Pancreas (tissue), 10 donors: ENCODE data around the gene MKKS. TPM values are rescaled to one million over a fixed set of nuclear protein-coding genes. Genes with fewer than 3 reads are reported as not detected.

Experiments
- ATAC-seq, 4 donors: fragments of 200-7000 bp; cut with Tn5 transposase; one replicate each; pipeline versions ENCODE4 v1.8.0 to v1.9.1; 2020; ENCODE audit warnings: mild to moderate bottlenecking in 4 of 4, moderate library complexity in 4 of 4
- DNase-seq, 6 donors: peaks; one replicate each; pipeline ENCODE4 v3.0.0-alpha.2; 2020
- FAIRE-seq: peaks from 2 replicates; lab custom pipeline; 2012; peaks lifted over from hg19 to GRCh38; lab: Jason Lieb, UNC
- H3K27ac ChIP-seq, 4 donors: fragments of 200-600 bp; sonication (generic); 1 replicate in 3 of 4; 2 replicates in 1 of 4; pipeline versions ENCODE4 v1.5.0 to v1.8.0; 2020
- H3K27me3 ChIP-seq, 4 donors: fragments of 200-600 bp; one replicate each; pipeline ENCODE4 v1.8.0; 2021
- H3K36me3 ChIP-seq, 3 donors: fragments of 200-600 bp; sonication (generic) in 1 of 3; one replicate each; pipeline versions ENCODE4 v1.5.0 to v1.8.0; 2020 to 2021
- H3K4me1 ChIP-seq, 3 donors: fragments of 200-600 bp; one replicate each; pipeline ENCODE4 v1.8.0; 2021
- H3K4me3 ChIP-seq, 4 donors: fragments of 200-600 bp; sonication (generic) in 2 of 4; one replicate each; pipeline versions ENCODE4 v1.5.0 to v1.8.0; 2020 to 2021
- H3K9me3 ChIP-seq, 4 donors: fragments of 200-600 bp; one replicate each; pipeline ENCODE4 v1.8.0; 2021
- WGBS, 2 donors: extraction: QIAGEN DNeasy Blood & Tissue Kit; methylation state at CpG; one replicate each; pipeline ENCODE4 v1.1.7; 2013; 5-methylcytosine and 5-hydroxymethylcytosine counted together
- intact Hi-C, 3 donors: fragments of 100-400 bp; cut with DNase I; formaldehyde crosslinking; loops; one replicate each; pipeline versions ENCODE4 v1.11.1 to v1.14.2; 2022
- polyA plus RNA-seq, 2 donors: library from polyadenylated mRNA; stranded (reverse); fragments of 200-250 nt; gene quantifications; one replicate each; pipeline ENCODE4 v1.2.3, GENCODE V29; 2013
- total RNA-seq, 6 donors: library from RNA; stranded (reverse); fragmentation: NEBNext Ultra II Directional in 4 of 6; extraction: Animal tissue kit (Norgen Biotek cat#: 25700) in 4 of 6; gene quantifications; one replicate each; pipeline versions ENCODE4 v1.2.1 to v1.2.4, GENCODE V29; 2021 to 2023
- TF ChIP-seq, protein P1 (sequence below), 4 donors: fragments of 200-600 bp; sonication (generic) in 3 of 4; IDR thresholded peaks; one replicate each; pipeline versions ENCODE4 v1.5.0 to v1.8.0; 2021; ENCODE audit warnings: antibody characterized with exemption in 4 of 4
- donor health status: healthy with polysubstance abuse.
- donor health status: DM: no; HTN: no; CAD: no; lungs with moderate emphysema.
- donor health status: DM: no; HTN: no; CAD: no.
- donor health status: control.
- donor health status: control.
- donor health status: Bipolar disorder and iron deficiency.
- donor health status: DM: yes; HTN: yes; CAD: no.
- donor health status: DM: no; HTN: no; CAD: no.
- donor health status: DM: no; HTN: no; CAD: no.
- donor health status: DM: yes; HTN: yes; CAD: no.

The MKKS gene
- total and polyA plus RNA-seq, 8 donors = 5.3 to 15.3 (median 7.4) TPM

DNA sequence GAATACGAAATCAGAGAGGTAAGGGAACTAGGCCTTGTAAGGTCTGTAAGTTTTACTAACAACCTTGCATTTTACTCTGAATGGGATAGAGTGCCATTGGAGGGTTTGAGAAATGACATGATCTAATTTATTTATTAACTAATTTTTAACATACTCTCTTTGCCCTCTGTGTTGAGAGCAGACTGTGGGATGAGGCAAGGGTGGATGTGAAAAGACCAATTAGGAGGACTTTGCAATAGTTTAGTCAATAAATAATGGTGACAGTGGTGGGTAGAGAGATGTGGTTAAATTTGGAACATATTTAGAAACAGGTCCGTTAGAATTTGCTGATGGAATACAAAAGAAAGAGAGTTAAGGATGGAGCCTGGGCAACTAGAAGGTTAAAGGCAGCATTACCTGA lies 60.0 kb downstream of the MKKS start:
- no peak for DNase-seq
- Histone ChIP-seq H3K9me3 (no peaks in the 10 kb centered on the region), H3K27ac (no peak overlapping the region), H3K36me3 (no peaks in the 10 kb centered on the region), H3K4me1 (peaks cover 0 to 20% (median 15%) of the 10 kb centered on the region in 3 donors), H3K4me3 (no peak overlapping the region), H3K27me3 (no peaks in the 10 kb centered on the region)
- TF ChIP-seq, protein P1, sequence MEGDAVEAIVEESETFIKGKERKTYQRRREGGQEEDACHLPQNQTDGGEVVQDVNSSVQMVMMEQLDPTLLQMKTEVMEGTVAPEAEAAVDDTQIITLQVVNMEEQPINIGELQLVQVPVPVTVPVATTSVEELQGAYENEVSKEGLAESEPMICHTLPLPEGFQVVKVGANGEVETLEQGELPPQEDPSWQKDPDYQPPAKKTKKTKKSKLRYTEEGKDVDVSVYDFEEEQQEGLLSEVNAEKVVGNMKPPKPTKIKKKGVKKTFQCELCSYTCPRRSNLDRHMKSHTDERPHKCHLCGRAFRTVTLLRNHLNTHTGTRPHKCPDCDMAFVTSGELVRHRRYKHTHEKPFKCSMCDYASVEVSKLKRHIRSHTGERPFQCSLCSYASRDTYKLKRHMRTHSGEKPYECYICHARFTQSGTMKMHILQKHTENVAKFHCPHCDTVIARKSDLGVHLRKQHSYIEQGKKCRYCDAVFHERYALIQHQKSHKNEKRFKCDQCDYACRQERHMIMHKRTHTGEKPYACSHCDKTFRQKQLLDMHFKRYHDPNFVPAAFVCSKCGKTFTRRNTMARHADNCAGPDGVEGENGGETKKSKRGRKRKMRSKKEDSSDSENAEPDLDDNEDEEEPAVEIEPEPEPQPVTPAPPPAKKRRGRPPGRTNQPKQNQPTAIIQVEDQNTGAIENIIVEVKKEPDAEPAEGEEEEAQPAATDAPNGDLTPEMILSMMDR (IDR thresholded peaks at IDR 0.05) = no peak
- intact Hi-C loops = no loop called here
- FAIRE-seq = no peak
- ATAC-seq = no peak
- WGBS, 2 donors = 63 to 67% methylated on average over 2 of the region's 2 CpGs

DNA sequence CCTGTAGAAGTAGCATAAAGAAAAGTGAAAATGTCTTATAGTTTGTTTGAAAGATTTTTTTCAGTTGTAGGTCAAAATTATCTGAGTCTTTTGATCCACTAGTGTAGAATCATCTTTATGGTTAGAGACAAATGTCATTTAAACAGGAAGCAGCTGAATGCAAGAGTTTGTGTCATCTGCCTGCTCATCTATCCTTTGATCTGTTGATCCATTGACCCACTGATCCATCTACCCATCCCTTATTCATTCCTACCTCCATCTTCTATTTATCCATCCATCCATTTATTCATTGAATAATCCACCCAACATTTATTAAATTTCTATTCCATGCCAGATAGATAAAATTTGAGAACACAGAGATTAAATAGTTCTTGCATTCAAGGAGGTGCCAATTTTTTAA lies 62.6 kb downstream of the MKKS start:
- TF ChIP-seq, protein P1 (IDR thresholded peaks at IDR 0.05) = no peak
- intact Hi-C loops = no loop called here
- Histone ChIP-seq H3K4me3 (no peak overlapping the region), H3K27me3 (no peaks in the 10 kb centered on the region), H3K4me1 (peaks cover 0 to 23% (median 17%) of the 10 kb centered on the region in 3 donors), H3K36me3 (no peaks in the 10 kb centered on the region), H3K9me3 (no peaks in the 10 kb centered on the region), H3K27ac (no peak overlapping the region)
- FAIRE-seq = no peak
- no peak for DNase-seq
- ATAC-seq = no peak

DNA sequence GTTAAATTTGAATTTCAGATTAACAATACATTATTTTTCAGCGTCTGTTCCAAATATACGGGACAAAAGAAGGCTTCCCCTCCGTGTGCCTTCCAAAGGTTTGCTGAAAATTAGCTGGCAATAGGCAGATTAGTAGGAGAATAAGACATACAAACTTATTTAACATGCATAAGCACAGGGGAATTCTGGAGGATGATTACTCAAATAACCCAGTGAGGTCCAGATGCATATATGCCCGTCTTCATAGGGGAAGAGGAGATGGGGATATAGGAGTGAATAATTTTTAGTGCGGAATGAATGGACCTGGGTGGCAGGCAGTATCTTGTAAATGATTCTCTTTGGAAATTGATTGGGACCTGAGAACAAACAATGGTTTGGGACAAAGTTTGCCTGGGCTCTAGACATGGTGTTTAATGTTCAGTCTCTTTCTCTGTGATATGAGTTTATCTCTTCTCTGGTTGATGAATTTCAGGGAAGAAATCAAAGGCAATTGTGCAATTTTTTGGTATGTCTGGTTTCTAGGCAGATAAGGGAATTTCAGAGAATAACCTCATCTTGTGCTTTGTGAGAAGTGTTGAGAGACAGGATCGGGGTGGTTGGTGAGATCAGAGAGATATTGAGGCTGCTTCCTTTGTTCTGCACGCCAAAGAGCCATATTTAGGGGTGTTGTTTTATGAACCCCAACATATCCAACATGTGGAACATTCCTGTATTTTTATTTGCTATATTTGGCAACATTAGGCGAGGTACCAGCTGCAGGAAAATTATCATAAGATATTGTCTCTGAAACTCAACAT lies 63.7 kb downstream of the MKKS start:
- H3K4me1 ChIP-seq = peaks cover 0 to 23% (median 17%) of the 10 kb centered on the region in 3 donors
- 21 to 28% methylated on average over 8 of the region's 8 CpGs for WGBS, 2 donors
- peak overlapping the region in 2 of 4 donors; percentile 18 to 25 for H3K27ac ChIP-seq
- no peaks in the 10 kb centered on the region for H3K36me3 ChIP-seq
- no peaks in the 10 kb centered on the region for H3K9me3 ChIP-seq
- FAIRE-seq (no peak), ATAC-seq (peak; percentile 24 to 84 (median 78)), DNase-seq (no peak)
- no peak overlapping the region for H3K4me3 ChIP-seq
- intact Hi-C loops = no loop called here
- TF ChIP-seq, protein P1 (IDR thresholded peaks at IDR 0.05) = no peak
- no peaks in the 10 kb centered on the region for H3K27me3 ChIP-seq

DNA sequence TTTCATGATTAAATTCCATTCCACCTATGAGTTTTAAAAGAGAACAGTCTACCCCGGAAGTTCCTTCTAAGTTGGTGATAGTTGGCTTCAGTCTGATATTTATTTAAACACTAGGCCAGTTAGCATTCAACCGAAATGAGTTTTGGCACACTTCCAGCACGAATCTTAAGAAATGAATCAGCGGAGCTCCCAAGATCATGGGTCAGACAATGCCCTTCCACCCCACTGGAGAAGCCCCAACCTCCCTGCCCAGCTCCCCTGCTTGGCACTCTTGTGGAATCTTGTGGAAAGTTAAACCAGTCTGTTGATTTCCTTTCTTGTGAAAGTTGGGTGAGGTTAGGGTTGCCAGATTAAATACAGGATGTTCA lies 64.3 kb downstream of the MKKS start:
- Histone ChIP-seq H3K4me3 (no peak overlapping the region), H3K27ac (peak overlapping the region in 2 of 4 donors; percentile 18 to 25), H3K36me3 (no peaks in the 10 kb centered on the region), H3K27me3 (no peaks in the 10 kb centered on the region), H3K4me1 (peaks cover 0 to 23% (median 17%) of the 10 kb centered on the region in 3 donors), H3K9me3 (no peaks in the 10 kb centered on the region)
- WGBS, 2 donors = 12 to 15% methylated on average over 4 of the region's 4 CpGs
- no peak for FAIRE-seq
- intact Hi-C loops = no loop called here
- ATAC-seq = peak; percentile 31 to 79 (median 74)
- TF ChIP-seq, protein P1 (IDR thresholded peaks at IDR 0.05) = no peak
- DNase-seq = peak in 2 of 6 donors; percentile 11 to 17

DNA sequence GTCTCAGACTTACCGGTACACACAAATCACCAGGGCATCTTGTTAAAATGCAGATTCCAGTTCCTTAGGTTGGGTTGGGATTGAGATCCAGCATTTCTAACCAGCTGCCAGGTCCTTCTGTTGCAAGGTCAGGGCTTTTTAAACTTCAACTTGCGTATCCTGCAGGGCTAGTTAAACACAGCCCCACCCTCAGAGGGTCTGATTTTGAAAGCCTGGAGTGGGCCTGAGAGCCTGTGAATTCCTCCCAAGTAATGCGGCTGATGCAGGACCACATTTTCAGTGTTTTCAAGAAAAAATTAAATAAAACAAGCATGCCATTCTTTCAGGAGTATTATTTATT lies 65.3 kb downstream of the MKKS start:
- no peak for ATAC-seq
- H3K4me1 ChIP-seq = peaks cover 0 to 23% (median 17%) of the 10 kb centered on the region in 3 donors
- WGBS, 2 donors = 85 to 94% methylated on average over 3 of the region's 3 CpGs
- H3K27me3 ChIP-seq = no peaks in the 10 kb centered on the region
- no peaks in the 10 kb centered on the region for H3K9me3 ChIP-seq
- H3K27ac ChIP-seq = no peak overlapping the region
- DNase-seq = no peak
- no peaks in the 10 kb centered on the region for H3K36me3 ChIP-seq
- TF ChIP-seq, protein P1 (IDR thresholded peaks at IDR 0.05) = no peak
- H3K4me3 ChIP-seq = no peak overlapping the region
- no peak for FAIRE-seq
- intact Hi-C loops = no loop called here
